ENCODE measurements around the gene CYP4F12.
"Not testable (repeated sequence)": the region's sequence is repeated elsewhere in the genome, so short reads cannot be mapped to it uniquely, and the experiment has no call there.

DNA sequence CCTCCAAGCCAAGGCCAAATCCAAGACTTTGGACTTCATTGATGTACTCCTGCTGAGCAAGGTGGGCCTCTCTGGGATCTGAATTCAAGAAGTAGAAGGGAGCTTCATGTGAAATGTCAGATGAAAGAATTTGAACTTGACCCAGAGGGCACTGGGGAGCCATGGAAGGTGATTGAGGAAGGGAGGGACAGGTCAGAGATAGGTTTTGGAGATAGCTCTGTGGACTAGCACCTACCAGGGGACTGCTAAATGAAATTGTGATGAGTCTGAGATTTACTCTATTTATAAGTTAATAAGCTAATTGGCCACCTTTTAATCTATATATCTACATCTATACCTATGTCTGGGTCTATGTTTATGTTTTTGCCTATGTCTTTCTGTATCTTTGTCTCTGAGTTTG is 22.8 kb upstream of the CYP4F12 start:
- not testable (repeated sequence) for TF ChIP-seq BHLHE40 (IDR thresholded peaks at IDR 0.05; ENCODE audit: low read depth, low read length); EP300 (IDR thresholded peaks at IDR 0.05); POLR2A (IDR thresholded peaks at IDR 0.05; ENCODE audit: low read length); KDM5A (IDR thresholded peaks at IDR 0.05); NFE2L2 (conservative IDR thresholded peaks at IDR 0.05; ENCODE audit: low read length)
- TF ChIP-seq, protein P1, sequence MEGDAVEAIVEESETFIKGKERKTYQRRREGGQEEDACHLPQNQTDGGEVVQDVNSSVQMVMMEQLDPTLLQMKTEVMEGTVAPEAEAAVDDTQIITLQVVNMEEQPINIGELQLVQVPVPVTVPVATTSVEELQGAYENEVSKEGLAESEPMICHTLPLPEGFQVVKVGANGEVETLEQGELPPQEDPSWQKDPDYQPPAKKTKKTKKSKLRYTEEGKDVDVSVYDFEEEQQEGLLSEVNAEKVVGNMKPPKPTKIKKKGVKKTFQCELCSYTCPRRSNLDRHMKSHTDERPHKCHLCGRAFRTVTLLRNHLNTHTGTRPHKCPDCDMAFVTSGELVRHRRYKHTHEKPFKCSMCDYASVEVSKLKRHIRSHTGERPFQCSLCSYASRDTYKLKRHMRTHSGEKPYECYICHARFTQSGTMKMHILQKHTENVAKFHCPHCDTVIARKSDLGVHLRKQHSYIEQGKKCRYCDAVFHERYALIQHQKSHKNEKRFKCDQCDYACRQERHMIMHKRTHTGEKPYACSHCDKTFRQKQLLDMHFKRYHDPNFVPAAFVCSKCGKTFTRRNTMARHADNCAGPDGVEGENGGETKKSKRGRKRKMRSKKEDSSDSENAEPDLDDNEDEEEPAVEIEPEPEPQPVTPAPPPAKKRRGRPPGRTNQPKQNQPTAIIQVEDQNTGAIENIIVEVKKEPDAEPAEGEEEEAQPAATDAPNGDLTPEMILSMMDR (IDR thresholded peaks at IDR 0.05): not testable (repeated sequence)
- TF ChIP-seq, protein P2, sequence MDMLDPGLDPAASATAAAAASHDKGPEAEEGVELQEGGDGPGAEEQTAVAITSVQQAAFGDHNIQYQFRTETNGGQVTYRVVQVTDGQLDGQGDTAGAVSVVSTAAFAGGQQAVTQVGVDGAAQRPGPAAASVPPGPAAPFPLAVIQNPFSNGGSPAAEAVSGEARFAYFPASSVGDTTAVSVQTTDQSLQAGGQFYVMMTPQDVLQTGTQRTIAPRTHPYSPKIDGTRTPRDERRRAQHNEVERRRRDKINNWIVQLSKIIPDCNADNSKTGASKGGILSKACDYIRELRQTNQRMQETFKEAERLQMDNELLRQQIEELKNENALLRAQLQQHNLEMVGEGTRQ (IDR thresholded peaks at IDR 0.05): not testable (repeated sequence)
- TF ChIP-seq, protein P3, sequence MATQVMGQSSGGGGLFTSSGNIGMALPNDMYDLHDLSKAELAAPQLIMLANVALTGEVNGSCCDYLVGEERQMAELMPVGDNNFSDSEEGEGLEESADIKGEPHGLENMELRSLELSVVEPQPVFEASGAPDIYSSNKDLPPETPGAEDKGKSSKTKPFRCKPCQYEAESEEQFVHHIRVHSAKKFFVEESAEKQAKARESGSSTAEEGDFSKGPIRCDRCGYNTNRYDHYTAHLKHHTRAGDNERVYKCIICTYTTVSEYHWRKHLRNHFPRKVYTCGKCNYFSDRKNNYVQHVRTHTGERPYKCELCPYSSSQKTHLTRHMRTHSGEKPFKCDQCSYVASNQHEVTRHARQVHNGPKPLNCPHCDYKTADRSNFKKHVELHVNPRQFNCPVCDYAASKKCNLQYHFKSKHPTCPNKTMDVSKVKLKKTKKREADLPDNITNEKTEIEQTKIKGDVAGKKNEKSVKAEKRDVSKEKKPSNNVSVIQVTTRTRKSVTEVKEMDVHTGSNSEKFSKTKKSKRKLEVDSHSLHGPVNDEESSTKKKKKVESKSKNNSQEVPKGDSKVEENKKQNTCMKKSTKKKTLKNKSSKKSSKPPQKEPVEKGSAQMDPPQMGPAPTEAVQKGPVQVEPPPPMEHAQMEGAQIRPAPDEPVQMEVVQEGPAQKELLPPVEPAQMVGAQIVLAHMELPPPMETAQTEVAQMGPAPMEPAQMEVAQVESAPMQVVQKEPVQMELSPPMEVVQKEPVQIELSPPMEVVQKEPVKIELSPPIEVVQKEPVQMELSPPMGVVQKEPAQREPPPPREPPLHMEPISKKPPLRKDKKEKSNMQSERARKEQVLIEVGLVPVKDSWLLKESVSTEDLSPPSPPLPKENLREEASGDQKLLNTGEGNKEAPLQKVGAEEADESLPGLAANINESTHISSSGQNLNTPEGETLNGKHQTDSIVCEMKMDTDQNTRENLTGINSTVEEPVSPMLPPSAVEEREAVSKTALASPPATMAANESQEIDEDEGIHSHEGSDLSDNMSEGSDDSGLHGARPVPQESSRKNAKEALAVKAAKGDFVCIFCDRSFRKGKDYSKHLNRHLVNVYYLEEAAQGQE (IDR thresholded peaks at IDR 0.05): not testable (repeated sequence)
